ENCODE data around the gene RABIF.
"Not testable (repeated sequence)": the region's sequence is repeated elsewhere in the genome, so short reads cannot be mapped to it uniquely, and the experiment has no call there.

Gene RABIF

GRCh38 chr1:202888531-202889360, at the start of gene RABIF:
TSS of gene RABIF (minus strand) at chr1:202889149. CDS start at chr1:202889098, 51 bp downstream.
- peak; percentile 92 for DNase-seq (ENCODE audit: low spot score)

- DNase-seq (ENCODE audit: low spot score) = no peak
These were observed 49.5 kb upstream of the RABIF start for GRCh38 chr1:202938287-202938925.

GRCh38 chr1:202936409-202936808, 47.5 kb upstream of the RABIF start:
- not testable (repeated sequence) for DNase-seq (ENCODE audit: low spot score)

- no peak for DNase-seq (ENCODE audit: low spot score)
These were observed 46.9 kb upstream of the RABIF start for GRCh38 chr1:202935844-202936243.

- DNase-seq (ENCODE audit: low spot score) = no peak
These were observed 45.8 kb upstream of the RABIF start for GRCh38 chr1:202934755-202935154.

- no peak for DNase-seq (ENCODE audit: low spot score)
These were observed 43.5 kb upstream of the RABIF start for GRCh38 chr1:202932476-202932875.

- peak; percentile 94 for DNase-seq (ENCODE audit: low spot score)
These were observed 37.9 kb upstream of the RABIF start, which contains the start of gene KLHL12 for GRCh38 chr1:202926581-202927491. TSS of gene KLHL12 (minus strand) at chr1:202927234. CDS start at chr1:202925162, 2,072 bp downstream.

GRCh38 chr1:202923533-202923932, 34.6 kb upstream of the RABIF start:
- no peak for DNase-seq (ENCODE audit: low spot score)

- DNase-seq (ENCODE audit: low spot score) = no peak
These were observed 30.7 kb upstream of the RABIF start for GRCh38 chr1:202919615-202920014.

GRCh38 chr1:202915146-202915545, 26.2 kb upstream of the RABIF start:
- DNase-seq (ENCODE audit: low spot score) = no peak

GRCh38 chr1:202912476-202912875, 23.5 kb upstream of the RABIF start:
- DNase-seq (ENCODE audit: low spot score) = not testable (repeated sequence)

- no peak for DNase-seq (ENCODE audit: low spot score)
These were observed 20.5 kb upstream of the RABIF start for GRCh38 chr1:202909494-202909893.

- no peak for DNase-seq (ENCODE audit: low spot score)
These were observed 20.0 kb upstream of the RABIF start for GRCh38 chr1:202908998-202909397.

GRCh38 chr1:202905331-202905730, 16.4 kb upstream of the RABIF start:
- no peak for DNase-seq (ENCODE audit: low spot score)

- not testable (repeated sequence) for DNase-seq (ENCODE audit: low spot score)
These were observed 14.9 kb upstream of the RABIF start for GRCh38 chr1:202903808-202904207.

- DNase-seq (ENCODE audit: low spot score) = no peak
These were observed 12.6 kb upstream of the RABIF start for GRCh38 chr1:202901555-202901954.

GRCh38 chr1:202892501-202892900, 3.6 kb upstream of the RABIF start:
- DNase-seq (ENCODE audit: low spot score) = no peak

GRCh38 chr1:202890392-202890791, 1.4 kb upstream of the RABIF start:
- DNase-seq (ENCODE audit: low spot score) = no peak

GRCh38 chr1:202888221-202888530, 773 bp downstream of the RABIF start:
- no peak for DNase-seq (ENCODE audit: low spot score)

GRCh38 chr1:202880961-202881460, 7.9 kb downstream of the RABIF start:
- no peak for DNase-seq (ENCODE audit: low spot score)

- DNase-seq (ENCODE audit: low spot score) = no peak
These were observed 8.9 kb downstream of the RABIF start for GRCh38 chr1:202880062-202880461.

- DNase-seq (ENCODE audit: low spot score) = no peak
These were observed 9.8 kb downstream of the RABIF start for GRCh38 chr1:202879128-202879527.
